ENCODE data around the gene EVI5L. TPM values are rescaled to one million over a fixed set of nuclear protein-coding genes. Genes with fewer than 3 reads are reported as not detected.
"Not testable (repeated sequence)": the region's sequence is repeated elsewhere in the genome, so short reads cannot be mapped to it uniquely, and the experiment has no call there.

Gene EVI5L
- total and polyA plus RNA-seq, 3 experiments from 2014 or later = 2.9 to 7.4 (median 6.7) TPM

- Histone ChIP-seq H3K4me3 (ENCODE audit: low read length) (peak overlapping the region; percentile 19), H3K27ac (ENCODE audit: low read depth, low read length) (no peak overlapping the region), H3K27me3 (ENCODE audit: insufficient read depth, low read length, poor library complexity, severe bottlenecking) (peaks cover 4% of the 10 kb centered on the region), H3K9me3 (ENCODE audit: low read length) (no peaks in the 10 kb centered on the region), H3K36me3 (ENCODE audit: insufficient read depth, low read length) (no peaks in the 10 kb centered on the region), H3K4me1 (ENCODE audit: insufficient read depth, low read length) (peaks cover 8% of the 10 kb centered on the region)
- no peak overlapping the region for H3K27ac Mint-ChIP-seq
- H3K4me3 Mint-ChIP-seq = peak overlapping the region in 2 of 7 donors; percentile 32 to 54
- H3K27me3 Mint-ChIP-seq = peaks cover 35 to 40% of the 10 kb centered on the region in 2 donors
- H3K36me3 Mint-ChIP-seq = peaks cover 0 to 11% (median 0%) of the 10 kb centered on the region in 3 donors
- no peak for DNase-seq
- peaks cover 2 to 12% (median 5%) of the 10 kb centered on the region in 5 donors for H3K9me3 Mint-ChIP-seq
- CTCF ChIA-PET = interaction anchor here (1.3 kb wide), 1 partner anchor 108 kb away, joined by 3 read pairs; the partner anchor contains the start of gene TRAPPC5
- POLR2A ChIA-PET = no interaction called here
- H3K4me1 Mint-ChIP-seq = peaks cover 0 to 11% (median 3%) of the 10 kb centered on the region in 3 donors
Observed at GRCh38 chr19:7788933-7789323, 41.1 kb upstream of the EVI5L start.

- peaks cover 0 to 11% (median 3%) of the 10 kb centered on the region in 3 donors for H3K4me1 Mint-ChIP-seq
- Histone ChIP-seq H3K27ac (ENCODE audit: low read depth, low read length) (no peak overlapping the region), H3K4me1 (ENCODE audit: insufficient read depth, low read length) (peaks cover 8% of the 10 kb centered on the region), H3K9me3 (ENCODE audit: low read length) (no peaks in the 10 kb centered on the region), H3K36me3 (ENCODE audit: insufficient read depth, low read length) (no peaks in the 10 kb centered on the region), H3K4me3 (ENCODE audit: low read length) (peak overlapping the region; percentile 19), H3K27me3 (ENCODE audit: insufficient read depth, low read length, poor library complexity, severe bottlenecking) (peaks cover 4% of the 10 kb centered on the region)
- H3K36me3 Mint-ChIP-seq = peaks cover 0 to 11% (median 0%) of the 10 kb centered on the region in 3 donors
- H3K9me3 Mint-ChIP-seq = peaks cover 2 to 13% (median 5%) of the 10 kb centered on the region in 5 donors
- H3K27ac Mint-ChIP-seq = no peak overlapping the region
- CTCF ChIA-PET = interaction anchor here (1.3 kb wide), 1 partner anchor 108 kb away, joined by 3 read pairs; the partner anchor contains the start of gene TRAPPC5
- H3K4me3 Mint-ChIP-seq = peak overlapping the region in 3 of 7 donors; percentile 32 to 41 (median 37)
- POLR2A ChIA-PET = no interaction called here
- peak in 1 of 5 donors; percentile 42 for DNase-seq
- H3K27me3 Mint-ChIP-seq = peaks cover 33 to 41% of the 10 kb centered on the region in 2 donors
Observed at GRCh38 chr19:7789447-7789846, 40.6 kb upstream of the EVI5L start.

- Mint-ChIP-seq H3K27me3 (peaks cover 33 to 34% of the 10 kb centered on the region in 2 donors), H3K27ac (no peak overlapping the region), H3K9me3 (peaks cover 2 to 11% (median 5%) of the 10 kb centered on the region in 5 donors), H3K36me3 (peaks cover 0 to 8% (median 0%) of the 10 kb centered on the region in 3 donors), H3K4me3 (no peak overlapping the region), H3K4me1 (peaks cover 0 to 11% (median 3%) of the 10 kb centered on the region in 3 donors)
- Histone ChIP-seq H3K27me3 (ENCODE audit: insufficient read depth, low read length, poor library complexity, severe bottlenecking) (peaks cover 4% of the 10 kb centered on the region), H3K9me3 (ENCODE audit: low read length) (no peaks in the 10 kb centered on the region), H3K4me3 (ENCODE audit: low read length) (no peak overlapping the region), H3K36me3 (ENCODE audit: insufficient read depth, low read length) (no peaks in the 10 kb centered on the region), H3K27ac (ENCODE audit: low read depth, low read length) (no peak overlapping the region), H3K4me1 (ENCODE audit: insufficient read depth, low read length) (peaks cover 8% of the 10 kb centered on the region)
- CTCF ChIA-PET = interaction anchor here (1.5 to 2.7 kb wide), 2 partner anchors 110 to 138 kb away, joined by 3 to 11 read pairs; partner anchors contain the start of gene TRAPPC5
- DNase-seq = no peak
- POLR2A ChIA-PET = no interaction called here
Observed at GRCh38 chr19:7790416-7790815, 39.6 kb upstream of the EVI5L start.

- Mint-ChIP-seq H3K4me3 (no peak overlapping the region), H3K27me3 (peaks cover 19 to 32% of the 10 kb centered on the region in 2 donors), H3K27ac (peak overlapping the region in 1 of 8 donors; percentile 2), H3K36me3 (peaks cover 0 to 8% (median 0%) of the 10 kb centered on the region in 3 donors), H3K4me1 (peaks cover 0 to 9% (median 3%) of the 10 kb centered on the region in 3 donors), H3K9me3 (peaks cover 2 to 8% (median 4%) of the 10 kb centered on the region in 5 donors)
- Histone ChIP-seq H3K27me3 (ENCODE audit: insufficient read depth, low read length, poor library complexity, severe bottlenecking) (peaks cover 4% of the 10 kb centered on the region), H3K4me3 (ENCODE audit: low read length) (no peak overlapping the region), H3K36me3 (ENCODE audit: insufficient read depth, low read length) (no peaks in the 10 kb centered on the region), H3K27ac (ENCODE audit: low read depth, low read length) (no peak overlapping the region), H3K9me3 (ENCODE audit: low read length) (no peaks in the 10 kb centered on the region), H3K4me1 (ENCODE audit: insufficient read depth, low read length) (peaks cover 8% of the 10 kb centered on the region)
- ChIA-PET CTCF (interaction anchor here (2.7 kb wide), 1 partner anchor 112 kb away, joined by 11 read pairs; the partner anchor contains the start of gene TRAPPC5), POLR2A (interaction anchor here (0.6 kb wide), 1 partner anchor 410 kb away, joined by 3 read pairs; no protein-coding TSS in a partner anchor)
- DNase-seq = no peak
Observed at GRCh38 chr19:7792281-7792680, 37.7 kb upstream of the EVI5L start.

GRCh38 chr19:7792701-7793100, 37.3 kb upstream of the EVI5L start:
- DNase-seq; H3K9me3 ChIP-seq (ENCODE audit: low read length); H3K36me3 Mint-ChIP-seq; H3K4me1 ChIP-seq (ENCODE audit: insufficient read depth, low read length); H3K27ac ChIP-seq (ENCODE audit: low read depth, low read length); CTCF ChIA-PET; H3K4me3 ChIP-seq (ENCODE audit: low read length); H3K4me1 Mint-ChIP-seq; H3K36me3 ChIP-seq (ENCODE audit: insufficient read depth, low read length); H3K27me3 ChIP-seq (ENCODE audit: insufficient read depth, low read length, poor library complexity, severe bottlenecking); H3K4me3 Mint-ChIP-seq; H3K9me3 Mint-ChIP-seq: not testable (repeated sequence)
- Mint-ChIP-seq H3K27me3 (peaks cover 16 to 32% of the 10 kb centered on the region in 2 donors), H3K27ac (peak overlapping the region in 1 of 8 donors; percentile 2)
- POLR2A ChIA-PET = interaction anchor here (0.6 kb wide), 1 partner anchor 410 kb away, joined by 3 read pairs; no protein-coding TSS in a partner anchor

GRCh38 chr19:7793493-7793892, 36.5 kb upstream of the EVI5L start:
- Histone ChIP-seq H3K27me3 (ENCODE audit: insufficient read depth, low read length, poor library complexity, severe bottlenecking) (peaks cover 4% of the 10 kb centered on the region), H3K9me3 (ENCODE audit: low read length) (no peaks in the 10 kb centered on the region), H3K27ac (ENCODE audit: low read depth, low read length) (no peak overlapping the region), H3K4me1 (ENCODE audit: insufficient read depth, low read length) (peaks cover 8% of the 10 kb centered on the region), H3K36me3 (ENCODE audit: insufficient read depth, low read length) (no peaks in the 10 kb centered on the region), H3K4me3 (ENCODE audit: low read length) (no peak overlapping the region)
- H3K9me3 Mint-ChIP-seq = peaks cover 2 to 8% (median 4%) of the 10 kb centered on the region in 5 donors
- no peak overlapping the region for H3K4me3 Mint-ChIP-seq
- CTCF ChIA-PET = no interaction called here
- POLR2A ChIA-PET = no interaction called here
- peaks cover 0 to 8% (median 0%) of the 10 kb centered on the region in 3 donors for H3K36me3 Mint-ChIP-seq
- H3K27me3 Mint-ChIP-seq = peaks cover 14 to 34% of the 10 kb centered on the region in 2 donors
- peaks cover 0 to 7% (median 1%) of the 10 kb centered on the region in 3 donors for H3K4me1 Mint-ChIP-seq
- DNase-seq = no peak
- no peak overlapping the region for H3K27ac Mint-ChIP-seq

GRCh38 chr19:7795555-7796161, 34.4 kb upstream of the EVI5L start:
- H3K4me3 ChIP-seq (ENCODE audit: low read length) = no peak overlapping the region
- peaks cover 11% of the 10 kb centered on the region for H3K4me1 ChIP-seq (ENCODE audit: insufficient read depth, low read length)
- no peak for DNase-seq
- no peak overlapping the region for H3K4me3 Mint-ChIP-seq
- peaks cover 15 to 38% of the 10 kb centered on the region in 2 donors for H3K27me3 Mint-ChIP-seq
- peaks cover 5% of the 10 kb centered on the region for H3K27me3 ChIP-seq (ENCODE audit: insufficient read depth, low read length, poor library complexity, severe bottlenecking)
- no peaks in the 10 kb centered on the region for H3K36me3 ChIP-seq (ENCODE audit: insufficient read depth, low read length)
- ChIA-PET POLR2A (no interaction called here), CTCF (interaction anchor here (1.2 to 1.3 kb wide), 2 partner anchors 115 to 227 kb away, joined by 5 to 8 read pairs; partner anchors contain the start of gene TRAPPC5)
- H3K36me3 Mint-ChIP-seq = peaks cover 0 to 8% (median 0%) of the 10 kb centered on the region in 3 donors
- H3K27ac ChIP-seq (ENCODE audit: low read depth, low read length) = no peak overlapping the region
- no peaks in the 10 kb centered on the region for H3K9me3 ChIP-seq (ENCODE audit: low read length)
- H3K4me1 Mint-ChIP-seq = peaks cover 4 to 12% (median 11%) of the 10 kb centered on the region in 3 donors
- peak overlapping the region in 1 of 8 donors; percentile 32 for H3K27ac Mint-ChIP-seq
- H3K9me3 Mint-ChIP-seq = peaks cover 2 to 8% (median 4%) of the 10 kb centered on the region in 5 donors

Measured in CD8-positive, alpha-beta memory T cell (primary cell).